Kidney glomerular epithelial cell (primary cell): ENCODE measurements around the gene FBLN2.

ENCODE experiments used
- DNase-seq: peaks from one replicate; lab custom pipeline; 2025; lab: John Stamatoyannopoulos, UW

The FBLN2 gene

GRCh38 chr3:13624671-13625125, 75.8 kb downstream of the FBLN2 start:
- no peak for DNase-seq

- DNase-seq: no peak
Observed at GRCh38 chr3:13626396-13626795, 77.5 kb downstream of the FBLN2 start.

DNA sequence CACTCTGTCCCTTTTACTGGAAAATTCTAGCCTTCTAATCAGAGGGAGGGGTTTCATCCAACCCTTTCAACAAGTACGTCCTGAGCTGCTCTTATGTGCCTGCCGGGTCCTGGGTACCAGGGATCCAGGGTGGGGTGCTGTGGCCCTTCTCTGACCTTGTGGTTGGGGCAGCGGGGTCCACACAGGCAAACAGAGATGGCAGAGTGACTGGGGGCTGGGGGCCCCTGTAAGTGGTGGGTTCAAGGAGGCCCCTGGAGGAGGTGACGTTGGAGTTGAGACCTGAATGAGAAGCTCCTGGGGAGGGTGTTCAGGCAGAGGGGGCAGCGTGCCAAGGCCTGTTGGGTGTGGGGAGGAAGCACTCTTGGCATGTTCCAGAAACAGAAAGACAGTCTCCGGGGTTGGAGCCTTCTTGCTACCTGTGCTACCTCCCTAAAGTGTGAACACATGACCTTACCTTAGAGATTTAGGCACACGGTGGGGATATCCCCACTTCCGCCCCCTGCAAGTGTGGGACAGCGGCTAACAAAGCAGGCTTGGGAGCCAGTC, 78.1 kb downstream of the FBLN2 start:
- no peak for DNase-seq

GRCh38 chr3:13627681-13628080, 78.8 kb downstream of the FBLN2 start:
- DNase-seq: no peak

DNA sequence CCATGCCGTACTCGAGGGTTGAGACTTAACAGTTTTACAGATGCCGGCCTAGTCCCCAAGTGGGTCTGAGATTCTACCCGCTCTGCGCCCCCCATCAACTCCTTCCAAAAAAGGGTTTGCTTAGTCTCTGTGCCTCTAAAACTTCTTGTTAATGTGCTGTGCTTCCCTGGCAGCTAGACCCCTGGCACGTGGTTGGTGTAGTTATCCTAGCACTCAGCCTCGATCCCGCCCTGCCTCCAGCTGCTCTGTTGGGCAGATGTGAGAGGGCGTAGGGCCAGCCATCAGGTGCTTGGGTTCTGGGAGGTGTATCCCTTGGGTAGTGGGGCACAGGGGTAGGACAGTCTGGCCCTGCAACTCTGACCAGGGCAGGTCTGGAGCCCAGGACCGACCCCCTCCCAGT, 79.5 kb downstream of the FBLN2 start:
- DNase-seq: no peak

DNA sequence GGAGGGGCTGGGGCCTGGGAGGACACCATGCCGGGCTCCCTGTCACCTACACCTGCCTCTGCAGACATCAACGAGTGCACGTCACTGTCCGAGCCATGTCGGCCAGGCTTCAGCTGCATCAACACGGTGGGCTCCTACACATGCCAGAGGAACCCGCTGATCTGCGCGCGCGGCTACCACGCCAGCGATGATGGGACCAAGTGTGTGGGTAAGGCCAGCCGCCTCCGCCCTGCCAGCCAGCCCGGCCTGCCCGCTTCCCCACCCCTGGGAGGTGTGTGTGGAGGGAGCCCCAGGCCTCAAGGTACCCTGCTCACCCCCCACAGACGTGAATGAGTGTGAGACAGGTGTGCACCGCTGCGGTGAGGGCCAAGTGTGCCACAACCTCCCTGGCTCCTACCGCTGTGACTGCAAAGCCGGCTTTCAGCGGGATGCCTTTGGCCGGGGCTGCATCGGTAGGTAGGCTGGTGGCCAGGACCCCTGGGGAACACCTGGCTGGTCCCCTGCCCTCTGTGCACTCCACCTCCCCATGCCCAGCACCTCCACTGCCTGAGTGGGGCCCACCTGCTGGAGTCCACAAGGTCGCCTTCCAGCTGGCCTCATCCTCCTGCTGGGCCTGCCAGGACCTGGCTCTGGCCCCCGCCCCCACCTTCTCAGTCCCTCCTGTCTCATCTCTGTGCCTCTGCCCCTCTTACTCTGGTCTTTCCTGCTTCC, 80.1 kb downstream of the FBLN2 start:
- no peak for DNase-seq

DNA sequence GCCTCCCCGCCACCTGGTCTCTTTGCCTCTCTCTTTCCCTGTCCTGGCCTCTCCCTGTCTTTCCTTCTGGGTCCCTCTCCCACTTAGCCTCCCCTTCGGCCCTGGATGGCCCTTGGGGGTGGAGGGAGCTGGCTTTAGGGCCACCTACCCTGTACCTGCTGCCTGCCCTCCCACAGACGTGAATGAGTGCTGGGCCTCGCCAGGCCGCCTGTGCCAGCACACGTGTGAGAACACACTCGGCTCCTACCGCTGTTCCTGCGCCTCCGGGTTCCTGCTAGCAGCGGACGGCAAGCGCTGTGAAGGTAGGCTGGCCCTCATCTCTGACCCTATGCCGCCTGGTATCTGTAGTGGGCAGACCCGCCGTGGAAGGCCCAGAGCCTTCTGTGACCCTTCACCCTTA, 80.7 kb downstream of the FBLN2 start:
- DNase-seq: no peak

- no peak for DNase-seq
Observed at GRCh38 chr3:13631256-13631655, 82.3 kb downstream of the FBLN2 start.

DNA sequence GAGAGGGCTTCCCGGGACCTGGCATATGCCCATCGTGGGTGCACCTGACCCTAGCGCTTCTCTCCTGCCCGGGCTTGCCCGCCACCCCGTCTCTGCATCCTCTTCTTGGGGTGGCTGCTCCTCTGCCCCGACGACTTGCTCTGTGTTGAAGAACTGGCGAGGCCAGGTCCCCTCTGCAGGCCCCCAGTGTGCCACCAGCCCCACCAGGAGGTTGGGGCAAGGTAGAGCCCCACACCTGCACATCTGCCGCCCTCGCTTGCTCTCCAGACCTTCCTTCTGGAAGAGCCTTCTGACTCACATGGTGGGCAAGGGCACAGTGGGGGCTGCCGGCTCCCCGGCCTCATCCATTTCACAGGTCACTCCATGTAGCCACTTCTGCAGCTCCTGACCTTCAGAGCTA, 84.3 kb downstream of the FBLN2 start:
- no peak for DNase-seq

DNA sequence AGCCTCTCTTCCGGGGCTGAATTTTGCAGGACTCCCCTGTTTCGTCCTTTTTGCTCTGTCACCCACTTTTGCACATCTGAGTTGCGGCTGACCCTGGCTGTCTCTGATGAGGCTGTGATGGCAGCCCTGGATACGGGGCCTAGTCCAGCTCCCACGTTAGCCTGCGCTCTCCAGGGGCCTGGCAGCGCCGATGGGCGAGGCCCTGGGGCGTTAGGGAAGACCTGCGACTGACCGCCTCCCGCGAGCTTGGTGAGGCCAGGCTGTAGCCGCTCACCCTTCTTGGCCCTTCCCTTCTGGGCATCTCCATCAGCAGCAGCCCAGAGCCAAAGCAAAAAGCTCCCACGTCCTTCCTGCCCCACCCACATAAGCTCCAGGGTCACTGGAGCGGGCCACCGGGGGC, 85.2 kb downstream of the FBLN2 start:
- no peak for DNase-seq

- no peak for DNase-seq
Observed at GRCh38 chr3:13634615-13635014, 85.7 kb downstream of the FBLN2 start.

DNA sequence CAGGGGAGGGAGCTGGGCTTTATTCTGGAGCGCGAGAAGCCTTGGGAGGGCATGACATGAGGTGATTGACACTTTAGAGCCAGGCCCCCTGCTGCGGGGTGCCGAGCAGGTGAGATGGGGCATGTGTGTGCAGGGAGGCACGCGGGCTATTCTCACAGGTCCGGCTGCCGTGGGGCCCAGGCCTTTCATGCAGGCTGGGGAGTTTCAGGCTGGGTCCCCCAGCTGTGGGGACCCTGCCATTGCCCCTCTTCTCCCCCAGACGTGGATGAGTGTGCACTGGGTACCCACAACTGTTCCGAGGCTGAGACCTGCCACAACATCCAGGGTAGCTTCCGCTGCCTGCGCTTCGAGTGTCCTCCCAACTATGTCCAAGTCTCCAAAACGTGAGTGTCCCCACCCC, 87.3 kb downstream of the FBLN2 start:
- no peak for DNase-seq

DNA sequence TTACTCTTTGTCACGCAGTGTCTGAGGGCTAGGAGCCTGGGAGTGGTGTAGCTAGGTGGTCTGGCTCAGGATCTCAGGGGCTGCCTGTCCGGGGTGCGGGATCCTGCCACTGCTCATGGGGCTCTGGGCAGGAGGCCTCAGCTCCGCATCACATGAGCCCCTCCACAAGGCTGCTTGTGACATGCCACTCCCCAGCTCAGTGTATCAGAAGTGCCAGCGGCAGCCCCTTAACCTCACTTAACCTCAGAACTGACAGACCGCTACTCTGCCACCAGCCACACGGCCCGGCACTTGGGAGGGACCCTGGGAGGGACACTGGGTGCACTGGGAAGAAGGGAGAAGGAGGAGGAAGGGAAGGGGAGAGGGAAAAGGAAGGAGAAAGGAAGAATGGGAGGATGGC, 87.9 kb downstream of the FBLN2 start:
- DNase-seq: no peak

- DNase-seq: no peak
Observed at GRCh38 chr3:13637311-13637891, 88.5 kb downstream of the FBLN2 start.

DNA sequence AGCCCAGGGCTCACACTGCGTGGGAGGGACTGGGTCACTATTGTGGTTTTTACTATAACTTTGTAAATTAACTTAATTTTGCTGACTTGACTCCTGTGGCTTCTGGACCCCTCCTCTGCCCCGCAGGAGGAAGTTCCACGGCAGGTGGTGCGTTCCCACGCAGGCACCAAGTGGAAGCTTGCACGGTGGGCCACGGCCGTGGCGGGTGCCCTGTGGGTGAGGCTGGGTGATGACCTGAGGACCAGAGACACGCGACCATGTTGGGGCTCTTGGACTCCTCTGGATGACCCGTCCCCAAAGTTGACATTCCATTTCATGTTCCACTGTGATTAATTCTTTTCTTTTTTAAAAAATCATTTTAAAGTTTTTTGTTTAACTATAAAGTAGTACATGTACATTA, 89.0 kb downstream of the FBLN2 start:
- no peak for DNase-seq

- no peak for DNase-seq
Observed at GRCh38 chr3:13638927-13639326, 90.0 kb downstream of the FBLN2 start.

DNA sequence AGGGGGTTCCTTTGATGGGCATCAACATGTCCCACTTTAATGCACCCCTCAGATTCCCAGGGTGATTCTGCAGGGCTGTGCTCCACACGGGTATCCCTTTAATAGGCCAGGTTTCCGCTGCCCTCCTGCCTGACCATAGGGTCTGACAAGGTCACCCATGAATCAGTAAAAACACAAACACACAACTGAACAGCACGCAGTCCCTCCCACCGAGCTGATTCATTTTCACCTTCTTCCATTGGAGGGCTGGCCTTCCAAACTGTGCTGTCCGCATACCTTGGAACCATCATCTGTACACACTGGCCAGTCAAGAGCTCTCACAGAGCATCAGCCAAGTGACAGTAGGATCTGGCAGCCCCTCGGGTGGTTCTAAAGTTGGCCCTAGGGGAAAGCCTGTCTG, 93.7 kb downstream of the FBLN2 start:
- DNase-seq: no peak

DNA sequence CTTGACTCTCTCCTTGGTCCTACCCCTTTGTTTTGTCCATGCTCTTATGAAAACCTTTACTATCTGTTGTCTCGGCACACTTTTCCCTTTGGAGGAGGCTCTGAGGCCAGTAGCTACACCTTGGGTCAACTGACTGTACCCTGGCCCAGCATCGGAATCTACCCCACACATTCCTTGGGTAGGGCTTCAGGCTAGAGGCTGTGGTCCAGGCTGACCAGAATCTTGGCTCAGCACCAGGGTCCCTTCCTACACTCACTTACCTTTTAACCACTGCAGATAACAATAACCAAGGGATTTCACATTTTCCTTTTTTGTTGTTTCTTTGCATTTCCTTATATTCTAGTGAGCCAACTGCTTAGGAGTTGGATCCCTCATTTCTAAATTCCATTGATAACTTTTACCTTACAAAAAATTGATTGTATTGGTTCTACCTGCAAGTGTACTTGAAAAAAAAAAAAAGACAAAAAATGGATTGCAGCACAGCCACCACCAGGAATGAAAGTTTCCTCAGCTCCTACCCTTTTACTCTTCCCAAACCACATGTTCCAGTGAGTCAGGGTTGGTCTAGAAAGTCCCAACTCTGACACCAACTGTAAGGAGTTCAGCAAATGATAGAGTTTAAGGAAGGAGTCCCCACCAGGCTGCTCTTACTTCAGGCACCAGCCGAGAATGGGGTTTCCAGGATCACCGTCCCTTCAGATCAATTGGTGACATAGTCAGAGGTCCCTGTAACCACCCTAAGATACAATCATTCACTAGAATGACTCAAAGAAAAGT, 95.6 kb downstream of the FBLN2 start:
- DNase-seq: no peak

DNA sequence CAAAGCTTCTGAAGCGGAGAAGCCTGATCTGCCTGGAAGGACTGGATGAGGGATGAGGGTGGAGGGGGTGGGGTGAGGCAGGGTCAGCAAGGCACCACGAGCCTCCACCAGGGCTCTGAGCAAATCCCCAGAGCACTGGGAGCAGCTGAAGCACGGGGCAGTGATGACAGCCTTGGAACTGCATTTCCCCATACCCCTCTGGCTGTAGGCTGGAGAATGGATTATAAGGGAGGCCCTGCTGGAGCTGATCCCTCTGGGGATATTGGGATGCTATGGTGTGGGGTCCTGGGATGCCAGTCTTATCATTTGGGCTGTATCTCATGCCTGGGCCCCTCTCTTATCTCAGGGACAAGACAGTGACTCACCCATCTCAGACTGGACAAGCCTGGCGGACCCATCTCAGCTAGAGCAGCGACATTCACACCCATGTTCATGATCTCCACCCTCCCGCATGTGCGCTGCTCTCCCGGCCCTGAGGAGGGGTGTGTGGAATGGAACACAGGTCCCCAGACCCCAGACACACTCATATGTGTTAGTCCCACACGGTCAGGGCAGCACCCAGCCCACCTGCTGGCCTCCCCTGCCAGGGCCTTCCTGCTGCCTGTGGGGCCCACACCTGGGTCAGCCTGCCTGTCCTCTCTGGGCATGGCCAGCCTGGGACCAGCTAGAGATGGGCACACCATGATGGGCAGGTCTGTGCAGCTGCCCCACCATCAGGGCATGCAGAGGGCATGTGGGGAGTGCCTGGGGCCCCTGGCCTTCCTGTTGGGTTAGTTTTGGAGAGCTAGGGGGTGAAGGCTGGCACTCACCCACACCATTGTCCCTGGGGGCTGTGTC, 97.1 kb downstream of the FBLN2 start:
- DNase-seq: no peak

GRCh38 chr3:13647298-13648059, 98.6 kb downstream of the FBLN2 start:
- no peak for DNase-seq
